GM19463 (cell line): ENCODE data around the gene CCZ1.
A peak's percentile ranks its signal among the peaks of the same experiment; 100 is the strongest.
"Not testable (repeated sequence)": the region's sequence is repeated elsewhere in the genome, so short reads cannot be mapped to it uniquely, and the experiment has no call there.

Source experiments
- ATAC-seq: cut with Tn5 transposase; IDR thresholded peaks from one replicate; pipeline ENCODE4 v1.9.1; 2021; ENCODE audit warnings: mild to moderate bottlenecking, moderate library complexity; ENCODE audit not compliant: unreplicated experiment

Gene CCZ1

DNA sequence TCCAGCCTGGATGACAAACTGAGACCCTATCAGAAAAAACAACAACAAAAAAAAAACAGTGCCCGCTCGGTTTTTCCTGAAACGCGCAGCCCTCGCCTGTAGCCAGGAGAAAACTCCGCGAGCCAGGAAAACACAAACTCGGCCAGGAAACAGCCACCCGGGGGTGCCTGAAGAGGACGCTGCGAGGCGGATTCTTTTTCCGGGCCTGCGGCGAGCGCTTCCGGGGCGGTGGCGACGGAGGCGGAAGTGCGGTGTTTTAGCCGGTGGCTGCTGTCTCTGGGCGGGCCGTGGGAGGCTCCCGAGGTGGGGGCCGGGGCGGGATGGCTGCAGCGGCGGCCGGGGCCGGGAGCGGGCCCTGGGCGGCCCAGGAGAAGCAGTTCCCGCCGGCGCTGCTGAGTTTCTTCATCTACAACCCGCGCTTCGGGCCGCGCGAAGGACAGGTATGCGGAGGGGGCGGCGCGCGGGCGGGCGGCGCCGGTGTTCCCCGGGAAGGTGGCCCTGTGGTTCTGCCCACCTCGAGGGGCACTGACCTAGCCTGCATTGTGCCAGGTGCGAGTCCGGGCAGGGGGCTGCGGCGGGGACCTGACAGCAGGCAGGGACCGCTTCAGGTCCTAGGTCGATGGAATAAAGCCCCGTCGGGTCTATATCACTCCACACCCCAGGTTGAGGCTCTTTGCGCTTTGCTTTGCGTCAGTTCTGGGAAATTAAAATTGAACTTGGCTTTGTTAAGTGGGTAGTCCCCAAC is at the start of gene CCZ1:
CCZ1 (plus strand) TSS at position 254 of the 745 bp plus-strand sequence; CDS start at position 321, 67 bp downstream.
- ATAC-seq = peak; percentile 89

DNA sequence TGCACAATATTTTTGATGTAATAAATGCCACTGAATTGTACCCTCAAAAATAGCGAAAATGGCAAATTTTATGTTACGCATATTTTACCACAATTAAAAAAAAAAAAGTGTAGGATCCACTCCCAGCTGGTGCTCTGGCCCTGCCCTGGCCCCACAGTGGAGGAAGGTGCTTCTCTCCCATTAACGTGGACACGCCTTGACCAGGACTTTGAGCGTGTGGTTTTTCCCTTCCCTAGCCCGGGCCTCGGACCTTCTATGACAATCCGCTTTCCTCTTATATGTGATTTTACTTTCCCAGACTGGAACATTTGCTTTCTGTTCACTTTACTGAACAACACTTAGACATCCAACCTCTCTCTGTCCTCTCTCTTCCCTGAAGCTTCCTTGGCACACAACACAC is 47.6 kb upstream of the CCZ1 start:
- no peak for ATAC-seq

DNA sequence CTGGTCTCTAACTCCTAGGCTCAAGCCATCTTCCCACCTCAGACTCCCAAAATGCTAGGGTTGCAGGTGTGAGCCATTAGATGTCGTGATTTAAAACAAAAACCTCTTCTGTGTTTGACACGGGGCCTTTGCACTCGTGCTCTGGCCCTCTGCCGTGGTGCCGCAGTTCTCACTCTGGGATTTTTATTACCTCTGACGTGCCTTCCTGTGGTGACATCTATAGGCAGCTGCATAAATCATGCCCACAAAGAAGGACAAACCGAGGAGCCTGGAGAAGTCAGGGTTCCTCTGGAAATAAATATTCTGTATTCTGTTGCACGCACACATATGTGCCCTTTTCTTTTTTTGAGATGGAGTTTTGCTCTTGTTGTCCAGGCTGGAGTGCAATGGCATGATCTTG is 43.8 kb upstream of the CCZ1 start:
- no peak for ATAC-seq

DNA sequence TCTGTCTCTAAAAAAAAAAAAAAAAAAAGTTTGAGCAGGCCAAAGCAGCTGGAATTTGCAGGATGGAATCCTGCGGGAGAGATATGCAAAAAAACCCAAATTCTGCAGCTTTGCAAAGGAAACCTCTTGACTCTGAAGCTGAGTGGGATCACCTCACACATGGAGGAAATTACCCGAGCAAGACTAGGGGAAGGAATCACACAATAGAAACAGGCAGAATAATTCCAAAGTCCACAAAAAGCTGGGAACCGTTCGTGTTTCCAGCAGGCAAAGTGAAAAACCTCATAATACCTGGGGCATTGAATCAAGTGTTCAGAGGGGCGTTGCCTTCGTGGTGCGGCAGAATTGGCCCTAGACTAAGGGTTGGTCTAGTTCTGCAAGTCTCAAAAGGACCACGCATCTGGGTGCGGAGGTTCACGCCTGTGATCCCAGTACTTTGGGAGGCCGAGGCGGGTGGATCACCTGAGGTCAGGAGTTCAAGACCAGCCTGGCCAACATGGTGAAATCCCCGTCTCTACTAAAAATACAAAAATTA is 41.4 kb upstream of the CCZ1 start:
- ATAC-seq = not testable (repeated sequence)

DNA sequence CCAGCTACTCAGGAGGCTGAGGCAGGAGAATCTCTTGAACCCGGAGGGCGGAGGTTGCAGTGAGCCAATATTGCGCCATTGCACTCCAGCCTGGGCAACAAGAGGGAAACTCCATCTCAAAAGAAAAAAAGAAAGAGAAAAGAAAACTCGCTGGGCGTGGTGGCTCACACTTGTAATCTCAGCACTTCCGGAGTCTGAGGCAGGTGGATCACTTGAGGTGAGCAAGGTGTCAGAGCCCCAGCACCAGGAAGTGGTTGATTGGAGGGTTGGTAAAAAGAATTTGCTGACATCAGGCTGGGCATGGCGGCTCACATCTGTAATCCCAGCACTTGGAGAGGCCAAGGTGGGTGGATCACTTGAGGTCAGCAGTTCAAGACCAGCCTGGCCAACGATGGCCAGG is 40.0 kb upstream of the CCZ1 start:
- ATAC-seq = not testable (repeated sequence)

DNA sequence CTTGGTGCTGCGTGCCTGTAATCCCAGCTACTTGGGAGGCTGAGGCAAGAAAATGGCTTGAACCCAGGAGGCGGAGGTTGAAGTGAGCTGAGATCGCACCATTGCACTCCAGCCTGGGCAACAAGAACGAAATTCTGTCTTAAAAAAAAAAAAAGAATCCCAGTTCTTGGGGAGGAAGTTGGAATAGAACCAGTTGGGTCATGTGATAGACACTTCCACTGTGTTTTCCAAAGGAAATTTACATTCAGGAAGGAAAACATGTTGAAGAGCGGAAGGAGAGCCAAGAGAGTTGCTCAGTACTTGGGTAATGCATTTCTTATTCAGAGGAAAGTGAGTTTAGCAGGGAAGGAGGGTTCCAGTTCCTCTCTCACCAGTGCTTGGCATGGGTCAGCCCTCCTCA is 37.3 kb upstream of the CCZ1 start:
- not testable (repeated sequence) for ATAC-seq

DNA sequence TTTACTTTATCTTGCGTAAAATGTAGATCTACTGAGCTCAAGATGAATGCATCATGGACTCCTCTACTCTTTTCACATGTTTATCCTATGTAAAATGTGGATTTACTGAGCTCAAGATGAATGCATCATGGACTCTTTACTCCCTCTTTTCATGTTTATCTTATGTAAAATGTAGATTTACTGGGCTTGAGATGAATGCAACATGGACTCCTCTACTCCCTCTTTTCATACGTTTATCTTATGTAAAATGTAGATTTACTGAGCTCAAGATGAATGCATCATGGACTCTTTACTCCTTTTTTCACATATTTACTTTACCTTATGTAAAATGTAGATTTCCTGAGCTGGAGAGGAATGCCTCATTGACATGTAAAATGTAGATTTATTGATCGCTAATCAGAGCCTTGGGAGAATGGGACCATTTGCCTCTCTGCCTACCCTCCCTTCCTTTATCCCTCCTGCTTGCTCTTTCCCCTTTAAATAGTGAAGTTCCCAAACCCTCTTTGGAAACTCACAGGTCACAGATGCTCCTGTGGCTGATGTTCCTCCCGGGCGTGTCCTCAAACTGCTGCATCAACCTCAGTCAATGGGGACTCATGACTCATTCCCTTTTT is 35.7 kb upstream of the CCZ1 start:
- ATAC-seq = not testable (repeated sequence)

DNA sequence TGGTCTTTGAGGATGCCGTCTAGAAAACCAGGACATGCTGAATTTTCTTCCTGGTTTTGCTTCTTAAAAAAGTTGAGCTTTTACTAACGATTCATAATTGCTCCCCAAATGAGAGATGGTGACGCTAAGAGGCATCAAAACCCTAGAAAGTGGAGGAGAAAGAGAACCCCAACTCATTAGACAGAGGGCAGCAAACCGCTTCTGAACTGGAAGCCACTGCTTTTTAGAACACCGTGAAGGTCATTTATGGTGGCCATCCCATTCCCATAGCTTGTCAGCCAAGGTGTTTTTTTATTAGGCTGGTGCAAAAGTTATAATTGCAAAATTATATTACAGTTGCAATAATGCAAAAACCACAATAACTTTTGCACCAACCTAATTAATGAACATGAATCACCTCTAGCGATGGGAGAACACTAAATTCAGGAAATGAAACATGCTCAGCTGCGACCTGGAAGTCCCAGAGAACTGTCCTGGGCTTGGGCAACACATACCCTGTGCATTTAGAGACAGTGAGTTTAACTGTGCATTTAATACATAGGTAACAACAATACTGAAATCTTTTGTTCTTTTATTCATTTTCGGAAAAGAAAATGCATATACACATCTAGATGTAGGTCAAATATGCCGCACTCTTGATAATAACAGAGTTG is 33.1 kb upstream of the CCZ1 start:
- not testable (repeated sequence) for ATAC-seq

DNA sequence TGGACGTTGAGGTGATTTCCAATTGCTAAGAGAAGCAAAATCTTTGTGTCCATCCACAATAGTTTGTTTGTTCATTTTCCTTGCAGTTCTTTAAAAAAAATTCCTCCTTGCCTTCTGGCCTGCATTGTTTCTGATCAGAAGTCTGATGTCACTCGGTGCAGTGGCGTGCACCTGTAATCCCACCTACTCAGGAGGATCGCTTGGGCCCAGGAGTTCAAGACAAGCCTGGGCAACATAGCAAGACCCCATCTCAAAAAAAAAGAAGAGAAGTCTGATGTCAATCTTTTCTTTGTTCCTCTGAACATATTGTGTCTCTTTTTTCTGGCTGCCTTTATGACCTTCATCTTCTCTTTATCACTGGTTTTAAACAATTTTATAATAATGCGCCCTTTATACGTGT is 31.5 kb upstream of the CCZ1 start:
- ATAC-seq = no peak

DNA sequence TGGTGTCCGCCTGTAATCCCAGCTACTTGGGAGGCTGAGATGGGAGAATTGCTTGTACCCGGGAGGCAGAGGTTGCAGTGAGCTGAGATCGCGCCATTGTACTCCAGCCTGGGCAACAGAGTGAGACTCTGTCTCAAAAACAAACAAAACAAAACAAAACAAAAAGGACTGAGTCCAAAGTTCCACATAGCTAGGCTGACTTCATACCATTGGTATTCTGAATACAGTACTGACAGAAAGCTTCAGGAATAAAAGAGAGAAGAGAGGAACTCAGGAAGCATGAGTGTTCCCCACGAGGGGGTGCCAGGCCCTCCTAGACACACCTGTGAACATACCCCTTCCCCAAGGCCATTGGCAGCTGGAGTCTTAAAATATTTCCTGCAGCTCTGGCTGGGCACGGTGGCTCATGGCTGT is 29.6 kb upstream of the CCZ1 start:
- ATAC-seq = not testable (repeated sequence)

DNA sequence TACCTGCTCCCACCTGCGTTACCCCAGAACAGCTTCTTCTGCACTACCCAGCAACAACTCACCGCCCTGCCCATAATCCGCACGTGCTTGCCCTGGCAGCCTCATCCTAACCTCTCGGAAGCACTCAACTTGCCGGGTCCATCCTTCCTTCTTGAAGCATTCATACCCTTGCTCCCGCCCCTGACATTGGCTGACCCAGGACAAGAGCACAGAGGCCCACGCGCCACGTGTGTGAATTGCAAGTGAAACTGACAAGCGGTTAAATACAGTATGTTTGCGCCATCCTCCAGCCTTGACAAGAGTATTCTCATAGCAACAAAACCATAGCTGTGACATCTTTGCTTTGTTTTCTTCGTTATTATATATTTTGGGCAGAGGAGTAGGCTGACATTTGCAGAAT is 28.8 kb upstream of the CCZ1 start:
- ATAC-seq = no peak

DNA sequence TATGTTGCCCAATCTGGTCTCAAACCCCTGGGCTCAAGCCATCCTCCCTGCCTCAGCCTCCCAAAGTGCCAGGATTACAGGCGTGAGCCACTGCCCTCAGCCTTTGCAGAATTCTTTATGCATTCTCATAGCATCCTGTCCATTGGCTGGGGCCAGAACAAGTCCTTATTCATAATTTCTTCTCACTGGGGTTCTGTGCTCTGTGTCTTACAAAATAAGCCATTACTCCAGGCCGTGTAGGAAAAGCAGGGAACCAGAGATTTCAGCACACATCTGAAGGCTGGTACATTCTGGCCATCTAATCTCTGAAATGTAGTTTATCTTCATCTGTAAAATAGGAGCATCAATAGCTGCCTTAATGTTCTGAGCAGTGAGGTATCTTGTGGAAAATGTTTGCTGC is 28.2 kb upstream of the CCZ1 start:
- no peak for ATAC-seq

DNA sequence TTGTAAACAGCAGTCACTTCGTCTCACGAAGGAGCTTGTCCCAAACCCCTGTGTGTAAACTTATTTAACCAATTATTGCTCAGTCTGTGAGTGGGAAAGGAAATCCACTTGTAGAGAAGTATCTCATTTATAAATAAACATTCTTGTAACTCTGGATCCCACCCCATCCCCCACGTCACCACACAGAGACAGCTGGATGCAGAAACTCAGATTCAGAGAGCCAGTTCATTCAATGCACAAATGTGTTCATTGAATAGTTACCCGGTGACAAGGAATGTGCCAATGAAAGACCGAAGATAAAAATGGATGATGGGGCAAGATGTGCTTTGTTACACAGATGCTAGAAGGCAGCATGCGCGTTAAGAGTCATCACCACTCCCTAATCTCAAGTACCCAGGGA is 26.2 kb upstream of the CCZ1 start:
- no peak for ATAC-seq

DNA sequence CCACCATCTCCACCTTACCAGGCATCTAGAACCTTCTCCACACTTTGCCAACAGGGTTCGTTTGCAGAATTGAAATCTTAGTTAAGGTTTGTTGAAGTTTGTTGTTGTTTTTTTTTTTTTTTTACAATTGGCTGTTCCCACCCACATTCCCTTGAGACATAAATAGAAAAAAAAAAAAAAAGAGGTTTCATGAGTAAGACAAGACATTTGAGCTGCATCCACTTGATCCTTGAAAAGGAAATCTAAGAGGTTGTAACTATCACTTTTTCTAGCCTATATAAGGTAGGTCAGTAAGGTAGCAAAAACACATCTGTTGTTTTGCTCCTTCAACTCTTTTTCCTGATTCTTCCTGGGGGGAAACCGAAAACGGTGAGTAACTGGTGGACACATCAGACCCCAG is 18.9 kb upstream of the CCZ1 start:
- ATAC-seq = not testable (repeated sequence)

DNA sequence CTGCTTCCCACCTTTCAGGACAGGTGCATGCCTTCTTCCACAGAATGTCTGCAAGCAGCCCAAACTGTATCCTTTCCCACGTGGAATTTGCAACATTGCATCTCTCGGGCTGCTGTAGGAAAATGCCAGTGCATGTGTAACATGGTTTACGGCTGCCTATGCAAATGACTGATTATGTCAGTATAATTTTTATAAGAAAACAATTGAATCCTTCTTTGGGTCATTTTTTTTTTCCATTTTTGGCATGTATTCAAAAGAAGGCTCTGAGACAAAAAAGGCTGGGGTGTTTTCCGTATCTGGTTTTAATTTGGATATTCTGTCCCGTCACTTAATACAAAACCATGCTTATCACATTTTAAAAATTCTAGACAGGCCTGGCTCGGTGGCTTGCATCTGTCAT is 18.4 kb upstream of the CCZ1 start:
- not testable (repeated sequence) for ATAC-seq

DNA sequence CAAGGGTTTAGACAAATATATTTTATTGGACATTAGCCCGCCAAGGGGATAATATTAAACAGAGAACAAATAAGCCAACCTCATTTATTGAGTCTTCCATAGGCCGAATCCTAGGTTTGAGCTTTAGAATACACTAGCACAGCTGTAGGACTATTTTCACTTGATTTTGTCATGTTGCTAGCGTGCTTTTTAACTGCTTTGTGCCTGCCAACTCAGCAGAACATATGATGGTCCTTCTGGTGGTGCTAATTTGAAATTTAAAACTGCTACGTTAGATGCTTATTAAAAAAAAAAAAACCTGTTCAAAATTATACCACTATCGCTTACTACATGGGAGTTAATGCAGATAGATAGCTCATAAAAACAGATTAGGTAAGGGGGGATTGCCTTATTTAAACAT is 14.1 kb upstream of the CCZ1 start:
- not testable (repeated sequence) for ATAC-seq

DNA sequence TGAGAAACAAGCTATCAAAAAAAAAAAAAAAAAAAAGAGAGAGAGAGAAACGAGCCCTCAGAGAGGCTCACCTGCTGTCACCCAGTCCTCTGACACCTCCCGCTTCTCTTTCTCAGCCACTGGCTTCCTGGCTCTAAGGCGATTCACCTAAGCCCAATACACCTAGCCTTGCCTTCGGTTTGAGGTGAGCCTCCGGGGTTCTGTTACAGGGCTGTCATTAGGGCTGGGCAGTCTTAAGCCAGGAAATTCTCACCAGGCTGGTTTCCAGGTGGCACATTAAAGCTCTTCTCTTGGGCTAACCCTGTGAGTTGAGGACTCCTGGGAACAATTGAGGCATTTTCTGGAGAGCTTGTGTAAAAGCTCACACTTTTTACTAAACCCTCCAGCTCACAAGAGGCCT is 10.5 kb upstream of the CCZ1 start:
- ATAC-seq = not testable (repeated sequence)

DNA sequence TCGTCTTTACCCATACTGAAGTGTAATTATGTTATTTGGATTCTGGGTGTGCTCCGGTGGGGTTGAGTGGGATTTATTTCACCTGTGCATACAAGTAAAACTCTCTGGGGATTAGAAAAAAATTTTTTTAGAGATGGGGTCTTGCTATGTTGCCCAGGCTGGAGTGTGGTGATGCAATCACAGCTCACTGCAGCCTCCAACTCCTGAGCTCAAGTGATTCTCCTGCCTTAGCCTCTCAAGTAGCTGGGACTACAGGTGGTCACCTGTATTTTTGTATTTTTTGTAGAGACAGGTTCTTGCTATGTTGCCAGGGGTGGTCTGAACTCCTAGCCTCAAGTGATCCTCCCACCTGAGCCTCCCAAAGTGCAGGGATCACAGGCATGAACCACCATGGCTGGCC is 8.3 kb upstream of the CCZ1 start:
- ATAC-seq = not testable (repeated sequence)

DNA sequence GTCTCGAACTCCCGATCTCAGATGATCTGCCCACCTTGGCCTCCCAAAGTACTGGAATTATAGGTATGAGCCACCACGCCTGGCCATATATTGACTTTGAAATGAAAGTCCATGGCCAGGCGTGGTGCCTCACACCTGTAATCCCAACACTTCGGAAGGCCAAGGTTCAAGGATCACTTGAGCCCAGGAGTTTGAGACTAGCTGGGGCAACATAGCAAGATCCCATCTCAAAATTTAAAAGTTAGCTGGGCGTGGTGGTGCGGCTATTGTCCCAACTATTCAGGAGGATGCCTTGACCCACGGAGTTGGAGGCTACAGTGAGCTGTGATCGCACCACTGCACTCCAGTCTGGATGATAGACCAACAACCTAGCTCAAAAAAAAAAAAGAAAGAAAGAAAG is 6.0 kb upstream of the CCZ1 start:
- no peak for ATAC-seq

DNA sequence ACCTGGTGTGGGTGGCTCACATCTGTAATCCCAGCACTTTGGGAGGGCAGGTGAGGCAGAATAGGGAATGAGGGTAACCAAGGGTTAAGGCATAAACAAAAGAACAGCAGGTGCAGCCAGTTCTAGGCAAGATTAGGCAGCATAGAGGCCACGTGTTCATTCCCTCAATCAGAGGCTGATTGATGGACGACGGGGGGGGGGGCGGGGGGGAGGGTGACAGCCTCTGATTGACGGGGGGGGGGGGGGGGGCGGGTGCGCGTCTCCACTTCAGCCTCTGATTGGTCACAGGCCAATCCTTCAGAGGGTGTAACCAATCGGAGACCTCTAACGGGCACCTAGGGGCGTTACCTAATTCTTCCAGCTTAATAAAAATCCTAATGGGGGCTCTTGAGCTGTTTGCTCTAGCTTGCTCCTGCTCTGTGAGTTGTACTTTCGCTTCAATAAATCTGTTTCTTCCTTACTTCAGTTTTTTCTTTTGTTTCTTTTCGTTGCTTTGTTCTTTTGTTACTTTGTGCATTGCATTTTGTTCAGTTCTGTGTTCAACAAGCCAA is 1.1 kb upstream of the CCZ1 start:
- ATAC-seq = not testable (repeated sequence)

DNA sequence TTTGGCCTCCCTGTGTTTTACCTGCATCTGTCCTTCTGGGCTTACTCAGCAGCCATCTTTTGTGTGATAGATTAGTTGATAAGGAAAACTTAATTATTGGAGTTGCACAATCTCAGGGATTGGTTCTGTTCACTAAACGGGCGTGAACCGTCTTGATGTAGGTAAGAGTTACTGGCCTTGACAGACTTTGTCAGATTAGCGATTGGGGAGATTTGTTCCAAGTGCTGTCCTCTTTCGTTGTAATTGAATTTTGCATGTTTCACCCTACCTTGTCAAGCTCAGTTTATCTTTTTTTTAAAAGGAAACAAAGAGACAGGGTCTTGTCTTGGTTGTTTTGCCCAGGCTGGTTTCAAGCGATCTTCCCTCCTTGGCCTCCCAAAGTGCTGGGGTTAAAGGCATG is 4.5 kb downstream of the CCZ1 start:
- not testable (repeated sequence) for ATAC-seq
